Loucy (cell line): ENCODE data around the gene LRRC1.

Experiments used
- EZH2phosphoT487 ChIP-seq: fragments of 200-600 bp; IDR thresholded peaks from 2 replicates; pipeline ENCODE4 v1.6.1; 2018; ENCODE audit warnings: antibody characterized with exemption, mild to moderate bottlenecking, moderate library complexity, borderline replicate concordance
- TF ChIP-seq, protein P1 (sequence below): fragments of 200-600 bp; sonication (generic); conservative IDR thresholded peaks from 2 replicates; pipeline ENCODE4 v1.5.1; 2014; ENCODE audit warnings: mild to moderate bottlenecking, antibody characterized with exemption, low read length

DNA sequence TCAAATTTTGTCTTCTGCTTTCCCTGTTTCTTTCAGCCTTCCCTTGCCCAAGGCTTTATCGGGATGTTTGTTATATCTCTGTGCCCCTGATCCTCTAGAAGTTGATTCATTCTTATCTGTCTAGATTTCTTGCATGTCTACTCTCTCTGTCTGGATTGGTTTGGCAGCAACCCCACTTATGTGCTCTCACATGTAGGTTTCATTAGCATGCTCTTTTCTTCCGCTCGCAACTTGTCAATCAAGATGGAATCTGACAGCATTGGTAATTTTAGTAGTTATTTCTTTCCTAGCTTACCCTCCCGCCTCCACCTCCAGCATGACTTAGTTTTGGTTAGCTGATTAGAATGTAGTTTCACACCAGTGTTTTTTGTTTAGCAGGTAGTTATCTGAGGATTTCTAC is 39.3 kb downstream of the LRRC1 start:
- TF ChIP-seq, protein P1, sequence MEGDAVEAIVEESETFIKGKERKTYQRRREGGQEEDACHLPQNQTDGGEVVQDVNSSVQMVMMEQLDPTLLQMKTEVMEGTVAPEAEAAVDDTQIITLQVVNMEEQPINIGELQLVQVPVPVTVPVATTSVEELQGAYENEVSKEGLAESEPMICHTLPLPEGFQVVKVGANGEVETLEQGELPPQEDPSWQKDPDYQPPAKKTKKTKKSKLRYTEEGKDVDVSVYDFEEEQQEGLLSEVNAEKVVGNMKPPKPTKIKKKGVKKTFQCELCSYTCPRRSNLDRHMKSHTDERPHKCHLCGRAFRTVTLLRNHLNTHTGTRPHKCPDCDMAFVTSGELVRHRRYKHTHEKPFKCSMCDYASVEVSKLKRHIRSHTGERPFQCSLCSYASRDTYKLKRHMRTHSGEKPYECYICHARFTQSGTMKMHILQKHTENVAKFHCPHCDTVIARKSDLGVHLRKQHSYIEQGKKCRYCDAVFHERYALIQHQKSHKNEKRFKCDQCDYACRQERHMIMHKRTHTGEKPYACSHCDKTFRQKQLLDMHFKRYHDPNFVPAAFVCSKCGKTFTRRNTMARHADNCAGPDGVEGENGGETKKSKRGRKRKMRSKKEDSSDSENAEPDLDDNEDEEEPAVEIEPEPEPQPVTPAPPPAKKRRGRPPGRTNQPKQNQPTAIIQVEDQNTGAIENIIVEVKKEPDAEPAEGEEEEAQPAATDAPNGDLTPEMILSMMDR, result no peak
- no peak for TF ChIP-seq EZH2phosphoT487
